Dedifferentiated amniotic fluid mesenchymal stem cell (primary cell): ENCODE data around the gene IKZF3.
"Not testable (repeated sequence)": the region's sequence is repeated elsewhere in the genome, so short reads cannot be mapped to it uniquely, and the experiment has no call there.

Experiments
- DNase-seq: peaks from one replicate; pipeline ENCODE4 v3.0.0-alpha.2; 2016; ENCODE audit errors: extremely low spot score

IKZF3 gene

DNA sequence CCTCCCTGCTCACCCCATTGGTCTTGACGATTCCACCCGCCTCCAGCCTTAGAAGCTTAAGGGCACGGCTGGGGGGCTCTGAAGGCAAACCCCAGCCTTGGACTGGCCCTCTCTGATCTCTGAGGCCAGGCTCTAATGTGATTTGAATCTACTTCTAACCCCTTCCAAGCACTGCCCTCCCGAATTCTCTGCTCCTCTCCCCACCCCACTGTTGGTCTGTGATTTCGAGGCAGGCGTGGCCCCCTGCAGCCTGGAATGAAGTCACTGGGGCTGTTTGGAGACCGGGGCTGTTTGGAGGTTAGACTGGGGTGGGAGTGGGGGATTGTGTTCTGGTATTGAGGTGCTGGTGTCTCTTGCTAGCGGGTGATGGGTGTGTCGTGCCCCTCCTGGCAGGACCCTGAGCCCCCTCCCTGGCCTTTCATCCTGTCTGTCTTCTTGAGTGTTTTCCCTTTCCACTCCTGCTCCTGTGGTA lies 124.2 kb downstream of the IKZF3 start:
- DNase-seq = no peak

DNA sequence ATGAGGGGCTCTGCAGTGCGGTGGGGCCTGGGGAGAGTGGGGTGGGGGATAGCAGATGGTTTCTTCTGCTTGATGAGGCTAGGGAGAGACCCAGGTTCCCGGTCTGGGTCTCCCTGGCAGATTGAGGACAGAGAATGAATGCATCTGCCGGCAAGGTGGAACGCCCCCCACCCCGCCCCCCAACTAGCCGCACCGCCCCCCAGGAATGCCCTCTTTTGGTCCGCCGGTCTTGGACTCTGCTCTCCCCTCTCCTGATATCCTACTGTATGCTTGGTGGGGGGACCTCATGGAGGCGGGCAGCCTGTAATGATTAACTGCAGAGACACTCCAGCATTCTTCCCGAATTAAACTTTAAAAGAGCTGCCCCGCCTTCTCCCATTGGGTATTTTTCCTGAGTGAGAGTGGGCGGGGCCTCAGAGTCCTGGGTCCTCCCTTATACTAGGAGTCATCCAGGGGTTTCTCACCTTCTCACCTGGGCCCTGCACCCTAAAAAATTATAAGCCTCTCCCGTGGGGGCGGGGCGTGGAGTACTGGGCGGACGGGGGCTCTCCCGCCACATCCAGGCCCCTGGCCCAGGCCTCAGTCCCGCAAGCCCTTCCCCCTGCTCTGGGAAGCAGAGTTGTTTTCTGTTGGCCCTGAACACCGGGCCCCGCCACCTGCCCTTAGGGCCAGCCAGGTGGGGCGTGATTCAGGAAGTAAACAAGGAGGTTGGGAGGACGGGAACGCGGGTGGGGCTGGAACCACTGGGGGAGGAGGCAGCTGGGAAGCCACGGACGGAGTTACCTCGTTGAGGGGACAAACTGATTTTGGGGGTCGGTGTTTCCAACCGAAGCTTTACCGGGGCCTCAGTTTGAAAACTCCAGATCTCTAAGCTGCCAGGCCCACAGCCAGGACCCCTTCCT lies 124.9 kb downstream of the IKZF3 start:
- DNase-seq = no peak

DNA sequence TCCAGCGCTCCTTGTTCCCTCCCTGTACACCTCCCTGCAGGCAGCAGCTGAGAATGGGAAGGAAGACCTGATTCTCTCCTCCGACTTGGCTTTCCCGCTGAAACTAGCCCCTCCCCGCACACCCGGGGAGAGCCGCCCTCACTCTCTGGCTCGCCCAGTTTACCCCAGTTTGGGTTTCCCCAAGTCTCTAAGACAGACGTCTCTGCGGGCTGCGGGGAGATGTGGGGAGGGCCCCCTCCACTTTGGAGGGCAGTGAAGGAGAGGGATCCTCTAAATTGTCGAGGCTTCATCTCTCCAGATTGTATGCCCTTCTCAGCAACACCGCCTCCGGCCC lies 125.6 kb downstream of the IKZF3 start:
- no peak for DNase-seq

DNA sequence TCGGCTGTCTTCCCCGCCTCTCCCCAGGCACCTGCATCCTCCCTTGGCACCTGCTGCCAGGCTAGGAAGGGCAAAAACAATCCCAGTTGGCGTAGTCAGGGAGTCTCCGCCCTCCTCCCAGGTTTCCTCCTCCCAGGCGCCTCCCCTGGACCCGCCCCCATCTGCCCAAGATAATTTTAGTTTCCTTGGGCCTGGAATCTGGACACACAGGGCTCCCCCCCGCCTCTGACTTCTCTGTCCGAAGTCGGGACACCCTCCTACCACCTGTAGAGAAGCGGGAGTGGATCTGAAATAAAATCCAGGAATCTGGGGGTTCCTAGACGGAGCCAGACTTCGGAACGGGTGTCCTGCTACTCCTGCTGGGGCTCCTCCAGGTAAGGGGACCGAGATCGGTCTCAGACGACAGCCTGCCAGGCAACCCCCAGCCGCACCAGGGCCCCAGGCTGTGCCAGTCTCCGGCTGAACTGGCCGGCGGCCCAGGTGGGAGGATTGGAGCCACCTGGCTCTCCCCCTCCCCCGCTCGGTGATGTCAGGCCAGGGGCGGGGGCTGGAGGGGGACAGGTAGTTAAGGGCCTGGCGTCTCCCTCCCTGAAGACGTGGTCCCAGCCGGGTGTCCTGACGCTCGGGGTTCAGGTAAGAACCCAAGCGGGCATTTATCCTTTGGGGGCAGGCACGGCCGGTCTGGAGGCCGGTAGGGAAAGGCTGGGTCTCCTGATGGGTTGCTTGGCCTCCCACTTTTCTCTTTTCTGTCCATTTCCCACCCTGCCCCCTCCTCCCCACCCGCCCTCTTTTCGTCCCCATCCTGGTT lies 126.1 kb downstream of the IKZF3 start, which contains the start of gene GRB7:
GRB7 (plus strand) TSS at position 179 of the 808 bp plus-strand sequence. CDS start 4,364 bp downstream, outside the sequence.
- DNase-seq = no peak

DNA sequence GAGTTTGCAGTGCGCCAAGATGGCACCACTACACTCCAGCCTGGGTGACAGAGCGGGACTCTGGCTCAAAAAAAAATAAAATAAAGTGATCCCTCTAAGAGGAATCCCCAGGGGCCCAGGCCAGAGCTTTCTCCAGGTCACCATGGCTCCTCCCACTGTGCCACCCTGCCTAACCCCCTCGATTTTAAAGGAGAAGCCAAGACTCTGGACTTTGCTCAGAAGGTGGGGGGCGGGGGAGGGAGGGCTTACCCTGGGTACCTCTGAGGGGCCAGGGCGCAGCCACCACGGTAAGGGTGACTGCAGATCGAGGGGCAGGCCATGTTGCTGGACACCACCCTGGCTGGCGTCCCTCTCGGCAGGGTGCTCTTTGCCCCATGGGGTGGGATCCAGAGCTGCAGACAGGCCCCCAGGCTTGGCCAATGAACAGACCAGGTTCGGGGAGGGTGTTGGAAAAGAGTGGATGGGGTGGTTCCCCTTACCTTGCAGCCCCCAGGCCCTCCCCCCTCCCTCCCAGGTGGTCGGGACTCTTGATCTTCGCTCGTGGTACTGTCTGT lies 126.8 kb downstream of the IKZF3 start:
- no peak for DNase-seq

DNA sequence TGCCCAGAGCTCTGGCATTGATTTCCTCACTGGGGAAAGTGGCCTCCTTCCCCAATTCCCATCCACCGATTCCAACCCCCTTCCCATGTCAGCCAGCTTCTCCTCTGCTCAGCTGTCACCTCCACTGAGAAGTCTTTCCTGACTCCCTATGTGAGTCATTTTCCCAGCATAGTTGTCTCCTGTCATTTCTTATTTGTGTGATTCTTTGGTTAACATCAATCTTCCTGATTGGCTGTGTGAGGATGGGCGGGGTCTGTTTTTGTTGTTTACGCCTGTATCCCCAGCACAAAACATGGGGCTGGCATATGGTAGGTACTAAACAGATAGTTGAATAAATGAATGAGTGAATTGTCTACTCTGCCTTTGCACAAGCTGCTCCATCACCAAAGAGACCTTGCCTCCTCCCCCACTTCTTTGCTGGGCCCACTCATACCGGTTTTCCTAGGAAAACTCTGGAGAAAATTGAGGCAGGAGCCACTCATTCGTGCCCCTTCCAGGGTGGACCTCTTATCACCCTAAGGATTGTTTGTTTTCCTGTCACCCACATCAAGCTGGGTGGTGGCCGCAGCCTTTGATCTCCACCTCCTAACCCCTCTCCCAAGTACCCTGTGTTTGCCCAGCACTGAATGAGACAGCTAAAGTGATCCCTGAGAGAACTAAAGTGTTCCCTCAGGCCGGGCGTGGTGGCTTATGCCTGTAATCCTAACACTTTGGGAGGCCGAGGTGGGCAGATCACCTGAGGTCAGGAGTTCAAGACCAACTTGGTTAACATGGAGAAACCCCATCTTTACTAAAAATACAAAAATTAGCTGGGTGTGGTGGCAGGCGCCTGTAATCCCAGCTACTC lies 127.6 kb downstream of the IKZF3 start:
- DNase-seq = no peak

DNA sequence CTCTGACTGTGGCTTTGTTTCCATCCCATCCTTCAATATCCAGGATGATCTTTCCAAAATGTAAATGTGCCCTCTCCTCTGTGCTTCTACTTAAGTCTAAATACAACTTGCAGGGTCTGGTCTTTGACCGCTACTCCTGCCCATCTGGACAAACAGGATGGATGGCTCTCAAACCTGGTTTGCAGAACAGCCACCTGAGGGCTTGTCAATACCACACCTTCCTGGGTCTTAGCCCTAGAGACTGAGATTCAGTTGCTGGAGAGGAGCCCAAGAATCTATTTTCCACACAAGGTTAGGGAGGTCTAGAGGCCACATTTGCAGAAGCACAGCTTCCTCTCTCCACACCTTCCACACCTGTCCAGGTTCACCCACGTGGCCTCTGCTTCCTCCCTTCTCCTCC lies 128.2 kb downstream of the IKZF3 start:
- no peak for DNase-seq

DNA sequence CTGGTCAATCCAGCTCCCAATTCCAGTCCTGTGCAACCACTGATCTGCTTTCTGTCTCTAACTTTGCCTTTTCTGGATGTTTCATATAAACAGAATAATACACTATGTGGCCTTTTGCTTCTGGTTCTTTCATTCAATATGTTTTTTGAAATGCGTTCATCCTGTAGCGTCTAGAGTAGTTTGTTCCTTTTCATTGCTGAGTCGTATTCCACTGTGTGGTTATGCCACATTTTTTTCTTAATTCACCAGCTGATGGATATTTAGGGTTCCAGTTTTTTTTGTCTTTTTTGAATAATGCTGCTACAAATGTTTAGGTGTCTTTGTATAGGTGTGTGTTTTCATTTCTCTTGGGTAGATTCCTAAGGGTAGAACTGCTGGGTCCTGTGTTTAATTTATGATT lies 131.5 kb downstream of the IKZF3 start:
- no peak for DNase-seq

DNA sequence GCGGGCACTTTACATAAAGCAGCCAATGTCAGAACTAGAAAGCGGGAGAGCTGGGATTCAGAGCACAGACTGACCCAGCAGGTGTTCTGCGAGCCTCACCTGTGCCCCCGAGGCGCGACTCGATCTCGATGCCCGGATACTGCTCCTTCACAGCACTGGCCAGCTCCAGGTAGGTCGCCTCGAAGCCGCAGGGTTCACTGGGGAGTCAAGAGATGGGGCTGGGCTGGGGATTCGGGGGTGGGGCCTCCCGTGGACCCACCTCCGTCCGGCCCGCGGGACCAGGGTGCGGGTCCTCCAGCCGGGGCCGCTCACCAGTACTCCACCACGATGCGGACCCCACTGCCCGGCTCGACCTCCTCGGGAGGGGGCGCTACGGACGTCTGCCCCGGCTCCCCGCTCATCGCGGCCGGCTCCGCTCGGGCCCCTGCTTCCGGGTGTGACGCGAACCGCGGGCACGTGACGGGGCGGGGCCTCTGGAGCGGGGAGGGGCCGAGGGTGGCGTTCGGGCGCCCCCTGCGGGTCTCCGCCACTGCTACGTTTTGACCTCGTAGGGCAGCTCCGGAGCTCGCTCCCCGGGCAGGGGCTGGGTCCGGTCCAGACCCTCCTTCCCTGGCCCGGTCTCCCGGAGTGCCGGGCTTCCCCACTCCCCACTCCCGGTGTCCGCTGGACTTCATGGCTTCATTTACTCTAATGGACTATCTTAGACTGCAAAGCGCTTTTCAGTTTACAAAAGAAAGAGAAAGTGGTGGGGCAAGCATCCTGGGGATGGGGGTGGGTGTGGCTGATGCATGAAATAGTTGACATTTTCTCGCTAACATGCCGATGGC lies 133.8 kb downstream of the IKZF3 start, which contains the start of gene MIEN1:
MIEN1 (minus strand) TSS at position 438 of the 827 bp plus-strand sequence; CDS start at position 401, 37 bp downstream.
- peak; percentile 69 for DNase-seq

DNA sequence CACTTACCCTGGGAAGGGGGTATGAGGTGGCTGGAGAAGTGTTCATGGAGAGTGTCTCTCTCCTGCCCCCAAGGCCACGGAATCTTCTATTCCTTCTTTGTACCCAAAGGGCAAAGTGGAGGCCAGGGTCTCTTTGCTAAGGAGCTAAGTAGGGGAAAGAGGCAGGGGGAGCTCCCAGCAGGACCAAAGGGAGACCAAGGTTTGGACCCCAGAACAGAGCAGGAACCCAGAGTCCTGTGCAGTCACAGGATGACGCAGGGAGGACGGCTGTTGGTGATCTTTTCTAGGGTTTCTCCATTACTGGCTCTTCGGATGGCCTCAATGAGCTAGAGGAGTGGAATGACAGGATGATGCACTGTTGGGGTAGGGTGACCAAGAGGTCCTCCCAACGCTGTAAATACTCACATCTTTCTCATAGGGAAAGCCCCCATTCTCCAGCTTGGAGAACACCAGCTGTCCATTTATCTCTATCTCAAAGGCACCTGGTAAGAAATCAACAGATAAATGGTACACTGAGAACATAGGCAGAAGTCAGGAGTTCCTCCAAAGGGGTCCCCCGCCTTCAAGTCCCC lies 134.7 kb downstream of the IKZF3 start:
- no peak for DNase-seq

DNA sequence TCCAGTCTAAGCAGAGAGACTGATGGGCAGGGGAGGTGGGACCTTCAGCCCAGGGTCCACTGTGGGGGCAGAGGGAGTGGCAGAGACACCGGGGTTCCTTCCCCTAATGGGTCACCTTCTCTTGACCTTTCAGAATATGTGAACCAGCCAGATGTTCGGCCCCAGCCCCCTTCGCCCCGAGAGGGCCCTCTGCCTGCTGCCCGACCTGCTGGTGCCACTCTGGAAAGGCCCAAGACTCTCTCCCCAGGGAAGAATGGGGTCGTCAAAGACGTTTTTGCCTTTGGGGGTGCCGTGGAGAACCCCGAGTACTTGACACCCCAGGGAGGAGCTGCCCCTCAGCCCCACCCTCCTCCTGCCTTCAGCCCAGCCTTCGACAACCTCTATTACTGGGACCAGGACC lies 136.6 kb downstream of the IKZF3 start:
- DNase-seq = no peak

DNA sequence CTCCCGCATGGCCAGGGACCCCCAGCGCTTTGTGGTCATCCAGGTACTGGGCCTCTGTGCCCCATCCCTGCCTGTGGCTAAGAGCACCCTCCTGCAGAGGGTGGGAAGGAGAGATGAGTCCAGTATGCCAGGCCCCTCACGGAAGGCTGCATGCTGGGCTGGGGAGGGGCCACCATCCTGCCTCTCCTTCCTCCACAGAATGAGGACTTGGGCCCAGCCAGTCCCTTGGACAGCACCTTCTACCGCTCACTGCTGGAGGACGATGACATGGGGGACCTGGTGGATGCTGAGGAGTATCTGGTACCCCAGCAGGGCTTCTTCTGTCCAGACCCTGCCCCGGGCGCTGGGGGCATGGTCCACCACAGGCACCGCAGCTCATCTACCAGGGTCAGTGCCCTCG lies 137.5 kb downstream of the IKZF3 start:
- DNase-seq = no peak

DNA sequence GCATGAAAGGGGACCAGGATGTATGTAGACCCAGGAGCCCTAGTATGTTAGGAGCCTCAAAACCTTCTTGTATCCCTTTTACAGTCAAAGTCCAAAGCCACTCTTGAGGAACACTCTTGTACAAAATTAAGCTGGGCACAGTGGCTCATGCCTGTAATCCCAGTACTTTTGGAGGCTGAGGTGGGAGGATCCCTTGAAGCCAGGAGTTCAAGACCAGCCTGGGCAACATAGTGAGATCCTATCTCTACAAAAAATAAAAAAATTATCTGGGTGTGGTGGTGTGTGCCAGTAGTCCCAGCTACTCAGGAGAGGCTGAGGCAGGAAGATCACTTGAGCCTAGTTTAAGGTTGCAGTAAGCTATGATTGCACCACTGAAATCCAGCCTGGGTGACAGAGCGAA lies 138.2 kb downstream of the IKZF3 start:
- DNase-seq = not testable (repeated sequence)

DNA sequence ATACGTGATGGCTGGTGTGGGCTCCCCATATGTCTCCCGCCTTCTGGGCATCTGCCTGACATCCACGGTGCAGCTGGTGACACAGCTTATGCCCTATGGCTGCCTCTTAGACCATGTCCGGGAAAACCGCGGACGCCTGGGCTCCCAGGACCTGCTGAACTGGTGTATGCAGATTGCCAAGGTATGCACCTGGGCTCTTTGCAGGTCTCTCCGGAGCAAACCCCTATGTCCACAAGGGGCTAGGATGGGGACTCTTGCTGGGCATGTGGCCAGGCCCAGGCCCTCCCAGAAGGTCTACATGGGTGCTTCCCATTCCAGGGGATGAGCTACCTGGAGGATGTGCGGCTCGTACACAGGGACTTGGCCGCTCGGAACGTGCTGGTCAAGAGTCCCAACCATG lies 139.4 kb downstream of the IKZF3 start:
- no peak for DNase-seq

DNA sequence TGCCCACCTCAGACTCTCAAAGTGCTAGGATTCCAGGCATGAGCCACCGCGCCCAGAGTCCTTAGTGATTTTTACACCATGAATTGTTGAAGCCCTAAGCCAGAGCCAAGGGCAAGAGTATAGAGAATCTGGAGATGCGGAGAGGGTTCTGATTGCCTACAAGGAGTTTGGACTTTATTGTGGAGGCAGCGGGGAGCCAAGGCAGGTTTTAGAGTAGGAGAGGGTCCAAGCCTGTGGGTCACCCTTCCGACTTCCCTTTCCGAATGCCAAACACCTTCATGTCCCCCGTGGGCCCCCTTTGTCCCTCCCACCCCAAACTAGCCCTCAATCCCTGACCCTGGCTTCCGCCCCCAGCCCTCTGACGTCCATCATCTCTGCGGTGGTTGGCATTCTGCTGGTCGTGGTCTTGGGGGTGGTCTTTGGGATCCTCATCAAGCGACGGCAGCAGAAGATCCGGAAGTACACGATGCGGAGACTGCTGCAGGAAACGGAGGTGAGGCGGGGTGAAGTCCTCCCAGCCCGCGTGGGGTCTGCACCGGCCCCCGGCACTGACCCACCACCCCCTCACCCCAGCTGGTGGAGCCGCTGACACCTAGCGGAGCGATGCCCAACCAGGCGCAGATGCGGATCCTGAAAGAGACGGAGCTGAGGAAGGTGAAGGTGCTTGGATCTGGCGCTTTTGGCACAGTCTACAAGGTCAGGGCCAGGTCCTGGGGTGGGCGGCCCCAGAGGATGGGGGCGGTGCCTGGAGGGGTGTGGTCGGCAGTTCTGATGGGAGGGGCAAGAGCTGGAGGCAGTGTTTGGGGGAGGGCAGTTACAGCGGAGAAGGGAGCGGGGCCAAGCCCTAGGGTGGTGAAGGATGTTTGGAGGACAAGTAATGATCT lies 140.9 kb downstream of the IKZF3 start:
- no peak for DNase-seq

DNA sequence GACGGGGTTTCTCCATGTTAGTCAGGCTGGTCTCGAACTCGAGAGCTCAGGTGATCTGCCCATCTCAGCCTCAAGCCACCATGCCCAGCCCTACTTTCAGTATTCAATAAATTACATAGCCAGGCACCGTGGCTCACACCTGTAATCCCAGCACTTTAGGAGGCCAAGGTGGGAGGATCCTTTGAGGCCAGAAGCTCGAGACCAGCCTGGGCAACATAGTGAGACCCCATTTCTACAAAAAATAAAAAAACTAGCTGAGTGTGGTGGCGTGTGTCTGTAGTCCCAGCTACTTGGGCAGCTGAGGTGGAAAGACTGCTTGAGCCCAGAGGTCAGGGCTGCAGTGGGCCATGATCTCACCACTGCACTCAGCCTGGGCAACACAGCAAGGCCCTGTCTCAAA lies 142.0 kb downstream of the IKZF3 start:
- DNase-seq = no peak

DNA sequence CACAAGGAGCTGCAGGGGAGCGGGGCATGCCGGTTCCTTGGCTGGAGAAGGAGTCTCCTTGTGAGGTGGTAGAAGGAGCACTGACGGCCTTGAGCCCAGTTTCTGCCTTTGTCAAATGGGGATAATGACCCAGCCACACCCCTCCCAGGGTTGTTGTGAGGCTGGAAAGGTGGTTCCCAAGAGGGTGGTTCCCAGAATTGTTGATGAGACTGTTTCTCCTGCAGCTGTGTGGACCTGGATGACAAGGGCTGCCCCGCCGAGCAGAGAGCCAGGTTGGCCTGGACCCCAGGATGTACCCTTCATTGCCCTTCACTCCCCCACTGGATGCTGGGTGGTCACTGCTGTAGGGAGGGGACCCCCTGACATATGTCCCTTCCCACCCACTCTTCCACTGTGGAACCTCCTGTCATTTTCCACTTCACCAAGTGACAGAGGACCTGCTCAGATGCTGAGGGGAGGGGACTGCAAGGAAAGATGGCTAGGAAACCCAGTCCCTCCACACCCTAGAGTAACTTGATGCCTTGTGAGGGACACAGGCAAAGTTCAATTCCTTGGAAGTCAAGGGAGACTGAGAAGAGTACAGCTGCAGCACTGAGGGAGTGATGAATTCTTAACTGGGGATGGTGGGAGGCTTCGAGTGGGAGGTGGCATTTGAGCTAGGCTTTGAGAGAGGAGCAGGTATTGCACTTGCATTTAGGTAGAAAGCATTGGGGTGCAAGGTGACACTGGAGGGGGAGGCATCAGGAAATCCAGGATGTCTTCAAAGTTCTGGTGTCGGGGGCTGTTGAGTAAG lies 144.4 kb downstream of the IKZF3 start:
- DNase-seq = no peak

DNA sequence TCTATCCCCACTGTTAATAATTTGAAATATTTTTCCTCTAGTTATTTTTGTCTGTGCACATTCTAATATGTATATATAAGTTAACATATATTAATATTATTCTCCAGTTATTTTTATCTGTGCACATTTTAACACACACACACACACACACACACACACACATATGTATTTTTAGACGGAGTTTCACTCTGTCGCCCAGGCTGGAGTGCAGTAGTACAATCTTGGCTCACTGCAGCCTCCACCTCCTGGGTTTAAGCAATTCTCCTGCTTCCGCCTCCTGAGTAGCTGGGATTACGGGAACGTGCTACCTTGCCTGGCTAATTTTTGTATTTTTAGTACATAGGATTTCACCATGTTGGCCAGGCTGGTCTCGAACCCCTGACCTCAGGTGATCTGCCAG lies 146.5 kb downstream of the IKZF3 start:
- DNase-seq = no peak
